GM12865 (cell line): ENCODE measurements around the gene ENTPD7.

Source experiments
- DNase-seq: peaks from one replicate; pipeline ENCODE4 v3.0.0; 2010; ENCODE audit warnings: low read depth
- H3K4me3 ChIP-seq: 2 replicates; pipeline ENCODE4 v1.5.1; 2011; ENCODE audit warnings: mild to moderate bottlenecking, low read depth, low read length, control low read depth
- TF ChIP-seq, protein P1 (sequence below): IDR thresholded peaks from 2 replicates; pipeline ENCODE4 v1.5.1; 2011; ENCODE audit warnings: low read length, control low read depth, low read depth, inconsistent platforms; ENCODE audit not compliant: insufficient read depth; ENCODE audit errors: missing control alignments

Gene ENTPD7

DNA sequence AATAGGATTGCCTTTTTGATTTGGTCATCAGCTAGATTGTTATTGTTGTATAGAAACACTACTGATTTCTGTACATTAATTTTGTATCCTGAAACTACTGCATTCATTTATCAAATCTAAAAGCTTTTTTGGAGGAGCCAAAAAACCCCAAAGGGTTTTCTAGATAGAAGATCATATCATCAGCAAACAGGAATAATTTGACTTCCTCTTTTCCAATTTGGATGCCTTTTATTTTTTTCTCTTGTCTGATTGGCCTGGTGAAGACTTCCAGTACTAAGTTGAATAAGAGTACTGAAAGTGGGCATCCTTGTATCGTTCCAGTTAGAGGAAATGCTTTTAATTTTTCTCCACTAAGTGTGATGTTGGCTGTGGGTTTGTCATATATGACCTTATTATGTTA is 10.6 kb upstream of the ENTPD7 start:
- DNase-seq = no peak
- no peak overlapping the region for H3K4me3 ChIP-seq
- TF ChIP-seq, protein P1, sequence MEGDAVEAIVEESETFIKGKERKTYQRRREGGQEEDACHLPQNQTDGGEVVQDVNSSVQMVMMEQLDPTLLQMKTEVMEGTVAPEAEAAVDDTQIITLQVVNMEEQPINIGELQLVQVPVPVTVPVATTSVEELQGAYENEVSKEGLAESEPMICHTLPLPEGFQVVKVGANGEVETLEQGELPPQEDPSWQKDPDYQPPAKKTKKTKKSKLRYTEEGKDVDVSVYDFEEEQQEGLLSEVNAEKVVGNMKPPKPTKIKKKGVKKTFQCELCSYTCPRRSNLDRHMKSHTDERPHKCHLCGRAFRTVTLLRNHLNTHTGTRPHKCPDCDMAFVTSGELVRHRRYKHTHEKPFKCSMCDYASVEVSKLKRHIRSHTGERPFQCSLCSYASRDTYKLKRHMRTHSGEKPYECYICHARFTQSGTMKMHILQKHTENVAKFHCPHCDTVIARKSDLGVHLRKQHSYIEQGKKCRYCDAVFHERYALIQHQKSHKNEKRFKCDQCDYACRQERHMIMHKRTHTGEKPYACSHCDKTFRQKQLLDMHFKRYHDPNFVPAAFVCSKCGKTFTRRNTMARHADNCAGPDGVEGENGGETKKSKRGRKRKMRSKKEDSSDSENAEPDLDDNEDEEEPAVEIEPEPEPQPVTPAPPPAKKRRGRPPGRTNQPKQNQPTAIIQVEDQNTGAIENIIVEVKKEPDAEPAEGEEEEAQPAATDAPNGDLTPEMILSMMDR = no peak

DNA sequence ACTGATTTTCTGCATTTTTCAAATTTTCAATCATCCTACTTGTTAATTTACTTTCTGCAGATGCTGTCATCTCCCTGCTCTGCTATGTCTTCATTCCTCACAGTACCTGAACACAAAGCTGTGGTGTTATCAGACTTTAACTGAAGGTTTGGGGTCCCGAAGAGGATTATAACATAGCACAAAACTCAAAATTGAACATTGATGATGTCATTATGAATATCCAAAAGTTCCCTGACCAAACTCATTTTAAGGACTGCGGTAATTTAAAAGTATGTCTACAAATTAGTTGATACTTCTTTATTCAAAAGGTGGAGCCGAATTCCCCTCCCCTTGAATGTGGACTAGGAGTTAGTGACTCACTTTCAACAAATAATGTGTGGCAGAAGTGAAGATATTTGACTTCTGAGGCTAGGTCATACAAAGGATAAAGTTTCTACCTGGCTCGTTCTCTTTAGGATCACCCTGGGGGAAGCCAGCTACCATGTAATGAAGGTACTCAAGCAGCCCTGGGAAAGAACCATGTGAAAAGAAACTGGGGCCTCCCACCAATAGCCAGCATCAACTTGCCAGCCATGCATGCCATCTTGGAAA is 6.4 kb upstream of the ENTPD7 start:
- DNase-seq = no peak
- TF ChIP-seq, protein P1 = no peak
- no peak overlapping the region for H3K4me3 ChIP-seq

- no peak for DNase-seq
- TF ChIP-seq, protein P1 = no peak
- no peak overlapping the region for H3K4me3 ChIP-seq
Observed at GRCh38 chr10:99654390-99655175, 4.7 kb upstream of the ENTPD7 start.

DNA sequence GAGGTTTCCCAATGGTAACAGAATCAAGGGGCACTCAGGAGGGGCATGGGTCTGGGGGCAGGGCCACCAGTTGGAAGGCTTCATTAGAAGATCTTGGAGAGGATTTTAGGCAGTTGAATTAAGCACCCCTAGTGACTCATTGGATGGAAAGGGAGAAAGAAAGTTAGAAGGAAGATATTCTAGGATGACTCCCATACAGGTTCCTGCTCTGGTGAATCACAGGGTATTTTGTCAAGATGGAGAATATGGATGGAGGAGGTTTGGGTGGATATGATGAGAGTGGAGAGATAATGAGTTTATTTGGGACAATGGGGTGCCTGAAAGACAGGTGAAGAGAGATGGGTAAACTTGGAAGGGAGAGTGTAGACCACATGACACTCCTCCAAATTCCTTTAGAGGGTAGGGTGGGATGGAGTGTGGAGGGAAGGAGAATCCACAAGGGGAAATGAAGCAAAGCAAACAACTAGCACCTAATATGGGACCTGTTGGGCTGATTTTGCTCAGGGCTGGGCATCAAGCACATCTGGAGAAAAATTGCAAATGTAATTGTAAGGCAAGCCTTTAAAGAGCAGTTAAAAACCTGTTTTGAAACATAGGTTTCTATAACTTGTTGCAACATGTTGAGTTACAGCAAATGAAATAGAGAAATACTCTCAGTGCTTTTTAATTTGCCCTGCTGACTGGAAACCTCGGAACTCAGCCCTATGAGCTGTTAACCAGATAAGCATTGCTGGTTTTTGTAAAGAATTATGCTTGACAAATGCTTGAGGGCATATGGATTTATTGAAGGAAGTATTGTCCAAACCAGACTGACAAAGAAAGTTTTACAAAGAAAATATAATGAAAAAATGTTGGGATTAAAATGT is 2.9 kb upstream of the ENTPD7 start:
- TF ChIP-seq, protein P1 = no peak
- DNase-seq = no peak
- no peak overlapping the region for H3K4me3 ChIP-seq

DNA sequence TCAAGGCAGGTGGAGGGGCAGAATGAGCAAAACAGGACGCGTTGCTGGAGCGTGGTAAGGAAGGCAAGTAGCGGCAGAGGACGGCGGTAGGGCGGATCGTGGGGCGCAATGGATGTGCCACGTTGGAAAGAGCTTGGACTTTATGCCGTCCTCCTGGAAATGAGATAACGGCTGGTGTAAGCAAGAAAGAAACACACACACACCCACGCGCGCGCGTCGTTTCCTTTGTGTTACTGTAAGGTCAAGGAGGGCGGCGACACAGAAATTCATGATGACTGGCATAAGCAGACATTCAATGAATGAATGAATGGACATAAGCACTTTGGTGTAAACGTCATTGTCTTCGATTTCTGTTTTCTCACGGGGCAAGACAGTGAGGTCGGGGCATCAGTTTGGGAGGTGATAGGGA is 683 bp upstream of the ENTPD7 start:
- TF ChIP-seq, protein P1 = no peak
- H3K4me3 ChIP-seq = peak overlapping the region; percentile 92
- peak; percentile 38 for DNase-seq

- no peak for DNase-seq
- peak overlapping the region; percentile 92 for H3K4me3 ChIP-seq
- TF ChIP-seq, protein P1 = no peak
Observed at GRCh38 chr10:99659868-99660366, 608 bp downstream of the ENTPD7 start.
